IPS-NIHi11 (cell line): Measurements from ENCODE around the gene LHB.
A peak's percentile ranks its signal among the peaks of the same experiment; 100 is the strongest.
"Not testable (repeated sequence)": the region's sequence is repeated elsewhere in the genome, so short reads cannot be mapped to it uniquely, and the experiment has no call there.

ENCODE experiments used
- DNase-seq: peaks from one replicate; pipeline ENCODE4 v3.0.0; 2012; ENCODE audit warnings: mixed read lengths, low spot score

LHB gene

GRCh38 chr19:49038111-49038510, 21.2 kb upstream of the LHB start:
- DNase-seq, result not testable (repeated sequence)

- DNase-seq, result peak; percentile 65
Observed at GRCh38 chr19:49036815-49037214, 19.9 kb upstream of the LHB start, which contains the start of gene CGB1. Gene CGB1 (minus strand): TSS chr19:49036895. CDS start chr19:49036711, 184 bp downstream.

GRCh38 chr19:49031642-49032301, 14.9 kb upstream of the LHB start, which contains the start of gene CGB2:
Gene CGB2 (plus strand): TSS chr19:49031890. CDS start chr19:49032096, 206 bp downstream.
- DNase-seq, result peak; percentile 75

GRCh38 chr19:49030323-49030722, 13.4 kb upstream of the LHB start:
- not testable (repeated sequence) for DNase-seq

GRCh38 chr19:49029749-49030148, 12.9 kb upstream of the LHB start:
- DNase-seq, result not testable (repeated sequence)

- DNase-seq, result not testable (repeated sequence)
Observed at GRCh38 chr19:49028686-49029085, 11.8 kb upstream of the LHB start.

GRCh38 chr19:49025599-49025998, 8.7 kb upstream of the LHB start:
- not testable (repeated sequence) for DNase-seq

- DNase-seq, result not testable (repeated sequence)
Observed at GRCh38 chr19:49025088-49025487, 8.2 kb upstream of the LHB start.

GRCh38 chr19:49024233-49024632, 7.3 kb upstream of the LHB start, which contains the start of gene CGB3:
Gene CGB3 (minus strand): TSS chr19:49024333. CDS start chr19:49023971, 362 bp downstream.
- DNase-seq, result not testable (repeated sequence)

GRCh38 chr19:49022116-49022515, 5.2 kb upstream of the LHB start:
- DNase-seq, result no peak

GRCh38 chr19:49020931-49021895, 4.3 kb upstream of the LHB start:
- DNase-seq, result peak; percentile 49

GRCh38 chr19:49020342-49020741, 3.5 kb upstream of the LHB start:
- peak; percentile 50 for DNase-seq

- peak; percentile 84 for DNase-seq
Observed at GRCh38 chr19:49019242-49019932, 2.5 kb upstream of the LHB start.

- peak; percentile 3 for DNase-seq
Observed at GRCh38 chr19:49018388-49019241, 1.7 kb upstream of the LHB start.

GRCh38 chr19:49017666-49018351, 918 bp upstream of the LHB start:
- peak; percentile 85 for DNase-seq

GRCh38 chr19:49016067-49016839, 638 bp downstream of the LHB start:
- no peak for DNase-seq

- no peak for DNase-seq
Observed at GRCh38 chr19:49014870-49015255, 2.0 kb downstream of the LHB start.

- no peak for DNase-seq
Observed at GRCh38 chr19:49014123-49014869, 2.6 kb downstream of the LHB start.

GRCh38 chr19:49011194-49011593, 5.7 kb downstream of the LHB start:
- DNase-seq, result no peak
